ENCODE data around the gene SGCD.

The SGCD gene

DNA sequence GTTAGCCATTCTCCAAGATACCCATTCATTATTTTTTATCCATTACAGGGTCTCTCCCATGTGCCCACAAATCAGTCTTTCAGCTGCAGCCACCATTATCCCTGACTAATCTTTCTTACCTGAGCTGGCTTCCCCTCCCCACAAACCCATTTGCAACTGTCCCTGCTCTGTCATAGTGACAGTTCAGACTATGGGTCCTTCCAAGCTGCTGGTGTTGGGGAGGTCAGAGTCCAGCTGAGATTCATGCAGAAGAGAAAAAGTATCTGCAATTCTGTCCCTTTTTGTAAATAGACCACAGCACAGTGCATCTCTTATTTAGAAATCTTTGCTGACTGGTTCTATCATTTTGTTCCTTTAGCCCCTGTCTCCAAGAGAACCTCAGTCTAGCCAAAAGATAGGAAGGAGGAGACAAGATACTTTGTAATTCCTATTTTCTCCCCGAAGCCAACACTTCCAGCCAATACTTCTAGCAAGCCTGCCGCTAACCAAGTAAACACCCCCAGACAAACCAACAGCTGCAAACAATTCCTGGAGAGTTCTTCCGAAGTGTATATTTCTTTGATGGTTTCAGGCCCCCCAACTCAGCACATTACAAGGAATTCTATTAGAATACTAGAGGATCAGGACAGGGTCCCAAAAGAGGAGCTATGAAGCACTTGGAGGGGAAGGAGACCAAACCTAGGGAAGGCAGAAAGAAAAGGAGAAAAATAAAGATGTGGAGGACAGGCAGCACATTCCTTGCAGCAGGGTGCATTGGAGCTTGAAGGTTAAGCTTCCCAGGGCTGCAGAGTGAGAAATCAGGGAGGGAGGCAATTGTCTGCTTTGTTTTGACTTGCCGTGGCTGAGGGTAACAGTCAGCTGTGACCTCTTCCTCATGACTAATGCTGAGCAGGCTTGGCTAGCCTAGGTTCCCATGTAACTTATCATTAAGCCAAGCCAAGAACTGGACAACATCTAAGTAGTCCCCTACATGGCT is 148.5 kb downstream of the SGCD start:
- H3K27me3 ChIP-seq (ENCODE audit: insufficient read depth, poor library complexity, severe bottlenecking), result no peaks in the 10 kb centered on the region
- no peak for TF ChIP-seq CTCF (IDR thresholded peaks at IDR 0.05; ENCODE audit: poor library complexity, severe bottlenecking)
- ATAC-seq (ENCODE audit: low read depth) (peak; percentile 94), DNase-seq (ENCODE audit: low spot score) (no peak)
- no peak overlapping the region for H3K4me3 ChIP-seq (ENCODE audit: severe bottlenecking)
- no peaks in the 10 kb centered on the region for H3K36me3 ChIP-seq (ENCODE audit: low read depth)
- peaks cover 12% of the 10 kb centered on the region for H3K4me1 ChIP-seq (ENCODE audit: insufficient read depth, poor library complexity, severe bottlenecking)
- no peak overlapping the region for H3K27ac ChIP-seq (ENCODE audit: poor library complexity, severe bottlenecking)
- H3K9me3 ChIP-seq (ENCODE audit: severe bottlenecking), result no peaks in the 10 kb centered on the region

DNA sequence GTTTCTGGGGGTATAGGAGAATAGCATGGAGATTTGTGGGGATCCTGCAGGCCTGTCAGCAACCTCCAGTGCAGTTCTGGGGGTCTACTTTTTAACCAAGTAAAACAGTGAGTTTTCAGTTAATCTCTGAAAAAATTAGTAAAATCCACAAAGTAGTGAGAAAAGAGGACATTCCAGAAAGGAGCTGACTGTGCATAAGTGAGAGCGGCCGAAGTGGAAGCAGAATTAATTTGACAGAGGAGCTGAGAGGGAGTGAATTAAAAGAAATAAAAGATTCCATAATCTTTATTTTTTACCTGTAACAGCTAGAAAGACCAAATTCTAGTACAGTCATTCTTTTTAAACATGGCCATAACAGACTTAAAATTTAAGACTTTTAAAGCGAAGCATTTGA is 149.2 kb downstream of the SGCD start:
- H3K27ac ChIP-seq (ENCODE audit: poor library complexity, severe bottlenecking), result no peak overlapping the region
- H3K9me3 ChIP-seq (ENCODE audit: severe bottlenecking), result peaks cover 3% of the 10 kb centered on the region
- ATAC-seq (ENCODE audit: low read depth), result no peak
- no peak for DNase-seq (ENCODE audit: low spot score)
- TF ChIP-seq CTCF (IDR thresholded peaks at IDR 0.05; ENCODE audit: poor library complexity, severe bottlenecking), result no peak
- peaks cover 12% of the 10 kb centered on the region for H3K4me1 ChIP-seq (ENCODE audit: insufficient read depth, poor library complexity, severe bottlenecking)
- H3K27me3 ChIP-seq (ENCODE audit: insufficient read depth, poor library complexity, severe bottlenecking), result no peaks in the 10 kb centered on the region
- no peak overlapping the region for H3K4me3 ChIP-seq (ENCODE audit: severe bottlenecking)
- no peaks in the 10 kb centered on the region for H3K36me3 ChIP-seq (ENCODE audit: low read depth)

DNA sequence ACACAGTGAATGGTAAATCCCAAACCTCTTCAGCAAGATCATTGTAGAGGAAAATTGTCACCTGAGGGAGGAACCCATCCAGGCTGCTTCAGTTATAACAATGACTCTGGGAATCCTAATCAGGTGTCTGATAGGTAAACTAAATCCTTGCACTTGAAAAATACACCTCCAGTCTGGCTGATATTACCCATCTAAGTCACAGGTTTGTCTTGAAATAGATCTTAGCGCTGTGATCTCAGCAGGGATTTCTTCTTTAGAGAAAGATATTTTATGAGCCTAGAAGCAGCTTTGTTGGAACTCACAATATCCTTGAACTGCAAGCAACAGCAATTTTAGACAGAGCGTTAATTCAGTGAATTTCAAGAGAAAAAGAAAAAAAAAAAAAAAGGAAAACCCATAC is 149.7 kb downstream of the SGCD start:
- Histone ChIP-seq H3K4me1 (ENCODE audit: insufficient read depth, poor library complexity, severe bottlenecking) (peaks cover 12% of the 10 kb centered on the region), H3K9me3 (ENCODE audit: severe bottlenecking) (peaks cover 3% of the 10 kb centered on the region), H3K27ac (ENCODE audit: poor library complexity, severe bottlenecking) (no peak overlapping the region), H3K27me3 (ENCODE audit: insufficient read depth, poor library complexity, severe bottlenecking) (no peaks in the 10 kb centered on the region), H3K4me3 (ENCODE audit: severe bottlenecking) (no peak overlapping the region), H3K36me3 (ENCODE audit: low read depth) (no peaks in the 10 kb centered on the region)
- DNase-seq (ENCODE audit: low spot score) (no peak), ATAC-seq (ENCODE audit: low read depth) (no peak)
- TF ChIP-seq CTCF (IDR thresholded peaks at IDR 0.05; ENCODE audit: poor library complexity, severe bottlenecking), result no peak

GRCh38 chr5:156477196-156477595 is 150.2 kb downstream of the SGCD start:
- Histone ChIP-seq H3K27me3 (ENCODE audit: insufficient read depth, poor library complexity, severe bottlenecking) (no peaks in the 10 kb centered on the region), H3K36me3 (ENCODE audit: low read depth) (no peaks in the 10 kb centered on the region), H3K4me3 (ENCODE audit: severe bottlenecking) (no peak overlapping the region), H3K9me3 (ENCODE audit: severe bottlenecking) (peaks cover 3% of the 10 kb centered on the region), H3K4me1 (ENCODE audit: insufficient read depth, poor library complexity, severe bottlenecking) (peaks cover 12% of the 10 kb centered on the region), H3K27ac (ENCODE audit: poor library complexity, severe bottlenecking) (no peak overlapping the region)
- no peak for ATAC-seq (ENCODE audit: low read depth)
- no peak for DNase-seq (ENCODE audit: low spot score)
- TF ChIP-seq CTCF (IDR thresholded peaks at IDR 0.05; ENCODE audit: poor library complexity, severe bottlenecking), result no peak

GRCh38 chr5:156479849-156480248 is 152.9 kb downstream of the SGCD start:
- H3K27ac ChIP-seq (ENCODE audit: poor library complexity, severe bottlenecking), result no peak overlapping the region
- H3K9me3 ChIP-seq (ENCODE audit: severe bottlenecking), result peaks cover 3% of the 10 kb centered on the region
- DNase-seq (ENCODE audit: low spot score), result no peak
- no peak overlapping the region for H3K4me3 ChIP-seq (ENCODE audit: severe bottlenecking)
- TF ChIP-seq CTCF (IDR thresholded peaks at IDR 0.05; ENCODE audit: poor library complexity, severe bottlenecking), result no peak
- peaks cover 8% of the 10 kb centered on the region for H3K4me1 ChIP-seq (ENCODE audit: insufficient read depth, poor library complexity, severe bottlenecking)
- no peaks in the 10 kb centered on the region for H3K27me3 ChIP-seq (ENCODE audit: insufficient read depth, poor library complexity, severe bottlenecking)
- ATAC-seq (ENCODE audit: low read depth), result no peak
- H3K36me3 ChIP-seq (ENCODE audit: low read depth), result no peaks in the 10 kb centered on the region
